GM20431 (cell line): ENCODE results near the gene ZMIZ1.

Experiments used
- in situ Hi-C: fragments of 300-500 bp; cut with MseI, MboI; formaldehyde crosslinking; loops from one replicate; pipeline ENCODE4 v1.15.0; 2020; ENCODE audit warnings: low sequenced_read_pairs; ENCODE audit not compliant: unreplicated experiment

The ZMIZ1 gene

DNA sequence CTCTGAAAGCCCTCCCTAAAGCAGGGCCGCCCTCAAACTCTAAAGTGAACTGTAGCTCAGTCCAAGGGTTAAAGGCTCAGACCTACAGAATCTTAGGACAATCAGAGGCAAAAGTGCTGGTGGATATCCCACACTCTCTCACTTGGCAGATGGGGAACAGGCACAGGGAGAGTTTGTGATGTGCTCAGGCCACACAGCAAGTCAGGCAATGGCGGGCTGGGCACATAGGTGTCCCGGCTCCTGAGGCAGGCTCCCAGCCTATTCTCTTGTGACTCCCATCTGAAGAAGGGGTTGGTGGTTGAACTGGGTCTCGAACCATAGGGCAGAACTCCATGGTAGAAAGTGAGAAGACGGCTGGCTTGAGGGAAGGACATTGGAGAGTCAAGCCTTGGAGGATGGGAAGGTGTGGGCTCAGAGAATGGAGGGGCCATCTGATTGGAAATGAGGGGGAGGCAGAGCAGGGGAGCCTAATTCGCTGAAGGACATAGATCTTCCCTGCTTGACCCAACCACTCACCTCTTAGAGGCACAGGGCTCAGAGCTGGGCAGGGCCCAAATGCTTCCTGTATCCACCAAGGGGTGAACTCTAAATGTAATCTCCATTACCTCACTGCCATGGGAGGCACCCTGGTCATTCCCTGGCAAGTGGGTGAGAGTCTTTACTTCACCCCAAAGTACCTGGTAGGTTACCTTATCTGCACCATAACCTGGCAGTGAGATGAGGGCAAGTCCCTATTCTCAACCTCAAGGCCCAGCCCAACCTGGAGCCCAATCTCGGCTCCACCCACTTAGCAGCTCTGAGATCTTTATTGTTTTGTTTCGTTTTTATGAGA, 4.9 kb upstream of the ZMIZ1 start:
- in situ Hi-C loops: no loop called here

DNA sequence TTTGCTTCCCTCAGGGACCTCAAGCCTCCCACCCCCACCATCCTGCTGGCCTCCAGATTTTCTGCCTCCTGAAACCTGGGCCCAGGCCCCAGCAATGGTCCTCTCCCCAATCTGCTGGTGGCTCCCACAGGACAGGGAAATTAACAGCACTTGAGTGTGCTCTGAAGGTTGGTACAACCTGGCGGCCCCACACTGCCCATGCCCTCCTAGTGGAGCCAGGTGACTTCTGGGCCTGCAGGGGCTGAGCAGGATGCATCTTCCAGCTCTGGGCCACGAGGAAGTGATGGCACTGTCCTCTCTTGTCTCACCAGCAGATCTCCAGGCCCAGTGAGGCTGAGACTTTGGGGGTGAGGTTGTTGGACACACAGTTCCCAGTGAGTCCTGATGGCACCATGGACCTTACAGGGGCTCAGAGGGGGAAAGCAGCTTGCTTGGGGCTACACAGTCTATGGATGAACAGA, 3.6 kb upstream of the ZMIZ1 start:
- in situ Hi-C loops: no loop called here

DNA sequence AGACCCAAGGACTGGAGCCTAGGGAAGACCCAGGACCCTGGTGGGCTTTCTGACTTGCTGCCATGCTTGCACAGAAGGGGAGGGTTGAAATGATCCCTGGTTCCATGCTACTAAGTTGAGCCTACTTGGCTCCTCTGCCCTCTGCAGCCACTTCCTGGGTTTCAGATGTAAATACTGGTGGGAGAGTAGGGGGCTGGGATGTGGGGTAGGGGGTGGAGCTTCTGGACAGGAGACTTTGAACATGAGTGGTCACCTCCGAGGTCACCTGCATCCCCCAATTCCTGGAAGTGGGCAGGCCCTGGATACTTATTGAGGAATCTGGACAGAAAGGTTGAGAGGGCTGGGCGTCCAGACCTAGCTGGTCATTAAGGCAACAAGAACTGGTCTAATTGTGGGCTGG, 2.9 kb upstream of the ZMIZ1 start:
- in situ Hi-C loops: no loop called here

DNA sequence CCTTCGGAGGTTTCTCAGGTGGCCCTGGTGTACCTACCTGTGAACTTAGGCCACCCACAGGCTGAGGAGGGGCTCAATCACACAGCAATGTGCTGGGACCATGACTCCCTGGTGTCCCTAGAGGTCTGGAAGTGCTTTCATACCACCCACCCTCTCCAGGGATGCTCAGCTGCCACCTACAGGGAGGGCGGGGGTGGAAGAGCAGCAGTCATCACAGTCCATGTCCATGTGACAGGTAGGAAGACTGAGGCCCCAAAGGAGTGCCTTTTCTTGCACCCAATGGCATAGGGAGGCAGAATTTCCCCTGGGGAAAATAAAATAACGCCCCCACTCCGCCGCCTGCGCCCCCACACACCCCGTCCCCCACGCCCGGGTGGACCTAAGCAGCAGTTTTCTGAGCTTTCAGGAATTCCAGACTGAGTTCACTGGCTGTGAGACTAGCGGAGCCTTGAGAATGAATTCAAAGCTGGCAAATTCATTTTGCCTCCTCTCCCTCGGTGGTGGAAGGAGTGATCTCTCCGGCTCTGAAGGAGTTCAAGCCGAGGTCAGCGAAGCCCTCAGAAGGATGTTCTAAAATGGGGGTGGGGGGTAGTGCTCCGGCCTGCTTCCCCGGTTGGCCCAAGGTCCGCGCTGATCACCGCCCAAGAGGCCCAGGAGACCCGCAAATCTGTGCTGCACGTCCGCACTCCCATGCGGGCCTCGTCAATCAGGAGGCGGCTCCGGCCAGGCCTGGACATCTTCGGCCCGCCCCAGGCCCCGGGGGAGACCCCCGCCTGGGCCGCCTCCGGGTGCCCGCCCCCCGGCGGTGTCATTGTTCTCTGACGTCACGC, 2.1 kb upstream of the ZMIZ1 start:
- in situ Hi-C loops: no loop called here

DNA sequence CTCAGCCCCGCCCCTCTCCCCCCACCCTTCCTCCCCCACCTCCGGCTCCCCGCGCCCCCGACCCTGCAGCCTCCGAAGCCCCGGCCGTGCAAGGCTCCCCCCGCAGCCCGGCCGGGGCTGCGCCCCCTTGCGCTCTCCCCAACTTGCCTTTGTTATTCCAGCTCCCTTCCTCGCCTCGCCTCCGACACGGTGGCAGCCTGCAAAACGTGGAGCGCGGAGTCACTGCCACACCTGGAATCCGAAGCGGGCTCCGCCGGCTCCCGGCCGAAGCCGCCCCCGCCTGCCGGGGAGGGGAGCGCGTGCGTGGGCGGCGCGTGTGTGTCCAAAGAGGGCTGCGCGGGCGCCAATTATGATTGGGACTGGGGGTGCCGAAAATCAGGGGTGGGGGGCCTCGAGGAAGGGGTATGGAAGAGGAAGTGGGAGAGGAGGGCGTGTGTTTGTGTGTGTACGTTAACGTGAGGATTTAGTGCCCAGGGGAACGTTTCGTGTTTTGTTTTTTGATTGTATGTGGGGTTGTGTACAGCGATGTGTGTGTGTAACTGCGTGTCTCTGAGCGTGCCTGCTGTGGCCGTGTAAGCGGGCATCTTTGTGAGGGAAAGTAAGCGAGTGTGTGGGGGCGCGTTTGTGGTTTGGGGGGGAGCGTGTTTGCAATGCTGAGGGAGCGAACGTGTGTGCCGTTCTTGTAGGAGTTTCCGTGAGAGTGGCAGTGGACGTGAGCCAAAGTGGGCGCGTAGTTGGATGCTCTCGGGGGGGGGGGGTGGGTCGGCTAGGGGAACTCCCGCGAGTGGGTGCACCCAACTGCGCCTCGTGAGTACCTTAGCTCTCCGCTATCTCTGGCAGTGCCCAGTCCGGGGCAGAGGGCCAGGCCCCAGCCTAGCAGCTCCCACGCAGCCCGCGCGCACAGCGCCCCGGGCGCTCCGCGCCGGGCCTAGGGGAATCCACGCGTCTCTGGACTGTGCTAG, 1.2 kb upstream of the ZMIZ1 start:
- in situ Hi-C loops: no loop called here

DNA sequence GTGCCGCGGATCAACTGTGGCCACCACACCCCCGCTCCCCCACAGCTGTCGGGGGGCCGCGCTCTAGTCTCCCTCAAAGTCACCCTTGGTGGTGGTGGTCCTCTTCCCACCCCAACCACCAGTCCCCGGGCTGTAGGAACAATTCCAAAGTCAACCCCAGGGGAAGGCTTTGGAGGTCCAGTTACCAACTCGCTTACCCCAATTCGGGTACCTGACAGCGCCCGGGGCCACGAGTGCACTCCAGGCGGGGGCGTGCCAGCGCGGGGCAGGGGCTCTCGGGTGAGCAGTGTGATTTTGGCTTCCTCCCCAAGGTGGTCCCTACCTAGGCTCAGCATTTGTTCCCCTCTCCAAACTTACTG, 584 bp upstream of the ZMIZ1 start:
- in situ Hi-C loops: no loop called here

DNA sequence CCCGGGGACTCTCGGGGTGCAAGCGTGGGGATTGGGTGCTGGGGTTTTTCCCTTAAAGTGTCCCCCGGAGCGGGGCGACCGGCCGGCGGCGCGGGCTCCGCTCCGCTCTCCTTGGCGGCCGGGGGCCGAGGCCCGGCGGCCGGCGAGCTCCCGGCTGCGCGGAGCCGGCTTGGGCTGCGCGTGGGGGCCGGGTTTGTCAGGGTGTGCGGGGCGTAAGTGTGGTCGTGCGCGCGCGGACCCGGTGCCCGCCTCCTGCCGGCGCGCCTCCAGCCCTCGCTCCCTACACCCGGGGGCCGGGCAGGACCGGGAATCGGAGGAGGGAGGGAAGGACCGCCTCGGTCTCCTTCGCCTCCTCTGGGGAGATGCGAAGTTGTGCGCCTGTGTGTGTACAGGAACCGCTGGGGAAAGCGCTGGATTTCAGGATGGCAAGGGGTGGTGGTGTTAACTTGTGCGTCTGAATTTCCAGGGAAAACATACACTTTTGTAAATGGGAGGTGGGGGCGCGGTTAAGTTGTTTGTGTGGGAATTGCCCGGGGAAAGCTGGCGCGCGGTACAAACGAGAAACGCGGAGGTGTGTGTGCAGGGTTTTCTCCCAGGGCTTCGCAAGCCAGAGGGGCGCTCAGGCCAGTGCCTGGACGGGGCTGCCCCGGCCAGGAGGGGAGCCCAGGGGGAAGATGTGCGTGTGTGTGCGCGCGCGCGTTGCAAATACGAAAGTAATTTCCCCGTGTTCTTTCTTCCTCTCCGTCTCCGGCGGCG, 737 bp downstream of the ZMIZ1 start:
- in situ Hi-C loops: no loop called here

DNA sequence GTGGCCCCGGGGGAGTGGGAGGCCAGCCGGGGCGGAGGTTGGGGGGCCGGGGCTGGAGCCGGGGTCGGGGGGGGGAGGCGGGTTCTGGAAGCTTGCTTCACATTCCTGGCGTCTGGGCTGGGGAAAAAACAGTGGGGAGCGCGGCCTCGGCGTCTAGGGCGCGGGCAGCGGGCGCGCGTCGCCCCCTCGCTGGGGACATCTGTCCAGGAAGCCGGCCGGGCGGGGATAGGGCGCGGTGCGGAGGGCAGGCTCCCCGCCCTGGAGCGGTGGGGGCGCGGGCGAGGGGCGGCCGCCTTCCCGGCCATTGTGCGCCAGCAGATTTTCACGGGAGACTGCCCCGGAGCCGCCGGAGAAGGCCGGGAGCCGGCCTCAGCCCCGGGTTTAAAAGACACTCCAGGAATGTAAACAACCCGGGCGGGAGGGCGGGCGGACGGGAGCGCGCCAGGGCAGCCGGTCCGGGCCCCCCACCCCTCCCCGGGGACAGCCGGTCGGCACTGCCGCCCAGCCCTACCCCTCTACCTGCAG, 1.4 kb downstream of the ZMIZ1 start:
- in situ Hi-C loops: no loop called here

DNA sequence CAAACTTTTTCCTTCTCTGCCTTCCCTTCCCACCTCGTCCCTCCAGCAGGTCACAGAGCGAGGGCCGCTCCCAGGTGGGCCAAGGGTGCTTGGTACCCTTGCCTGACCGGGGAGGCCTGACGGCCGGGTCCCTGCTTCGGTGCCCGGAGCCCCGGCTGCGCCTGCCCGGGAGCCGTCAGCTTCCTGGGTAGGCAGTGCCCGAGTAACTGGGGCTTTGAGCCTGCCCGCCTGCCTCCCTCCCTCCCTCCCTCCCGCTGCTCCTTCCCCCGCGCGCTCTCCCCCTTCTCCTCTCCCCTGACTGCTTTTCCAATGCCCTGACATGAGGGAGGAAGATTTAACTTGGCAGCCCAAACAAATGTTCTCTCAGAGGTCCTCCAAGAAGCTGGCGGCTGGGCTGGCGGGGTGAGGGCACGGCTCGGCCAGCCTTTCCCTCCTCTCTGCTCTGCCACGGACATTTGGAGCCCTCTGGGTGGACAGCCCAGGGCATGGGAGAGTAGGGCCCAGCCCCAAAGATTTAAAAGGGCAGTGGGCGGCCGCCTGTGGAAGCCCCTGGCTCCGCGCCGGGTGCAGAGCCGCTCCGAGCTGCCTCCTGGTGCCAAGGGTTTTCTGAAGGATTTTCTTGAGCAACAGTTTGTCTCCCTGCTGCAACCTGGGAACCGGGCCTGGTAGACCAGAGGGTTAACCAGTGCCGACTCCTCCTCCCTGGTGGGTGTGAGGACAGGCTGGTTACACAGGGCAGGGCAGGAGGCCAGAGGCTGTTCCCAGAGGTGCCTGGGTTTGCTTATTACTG, 2.0 kb downstream of the ZMIZ1 start:
- in situ Hi-C loops: no loop called here

DNA sequence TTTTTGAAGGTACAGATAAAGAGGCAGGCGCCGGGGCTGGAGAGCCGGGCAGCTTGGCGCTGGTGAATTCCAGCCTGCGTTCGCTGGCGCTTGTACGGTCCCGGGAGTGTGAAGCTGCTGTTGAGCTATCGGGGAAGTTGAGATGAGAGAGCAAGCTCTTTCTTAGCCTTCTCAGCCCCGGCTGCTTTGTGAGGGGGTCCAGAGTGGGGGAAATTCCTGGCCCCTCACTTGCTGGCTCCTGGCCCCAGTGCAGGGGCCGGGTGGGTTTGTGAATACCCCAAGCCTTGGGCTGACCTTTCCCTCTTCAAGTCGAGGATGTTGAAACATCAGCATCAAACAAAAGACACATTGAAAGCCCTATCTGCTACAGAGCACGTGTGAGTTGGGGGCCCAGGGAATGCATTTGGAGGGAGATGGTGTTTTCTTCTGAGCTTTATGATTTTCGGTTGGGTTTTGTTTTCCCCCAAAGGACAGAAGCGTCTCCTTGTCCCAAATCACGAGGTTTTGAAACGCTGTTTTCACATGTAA, 2.7 kb downstream of the ZMIZ1 start:
- in situ Hi-C loops: no loop called here

DNA sequence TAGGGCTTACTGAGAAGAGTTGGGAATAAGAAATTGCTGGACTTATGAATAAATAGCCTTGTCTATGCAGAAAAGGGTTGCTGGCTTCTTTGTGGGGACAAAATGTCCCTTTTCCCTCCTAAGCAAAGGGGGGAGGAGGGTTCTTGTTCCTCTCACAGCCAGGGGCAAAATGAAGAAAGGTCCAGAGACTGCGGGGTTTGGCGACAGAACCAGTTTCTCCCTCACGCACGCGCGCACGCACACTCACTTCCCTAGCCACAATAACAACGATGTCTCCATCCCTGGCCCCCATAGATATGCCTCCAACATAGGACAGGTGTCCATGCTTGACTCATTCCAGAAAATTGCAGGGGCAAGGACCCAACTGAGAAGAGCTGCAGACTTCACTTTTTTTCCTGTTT, 3.3 kb downstream of the ZMIZ1 start:
- in situ Hi-C loops: no loop called here

DNA sequence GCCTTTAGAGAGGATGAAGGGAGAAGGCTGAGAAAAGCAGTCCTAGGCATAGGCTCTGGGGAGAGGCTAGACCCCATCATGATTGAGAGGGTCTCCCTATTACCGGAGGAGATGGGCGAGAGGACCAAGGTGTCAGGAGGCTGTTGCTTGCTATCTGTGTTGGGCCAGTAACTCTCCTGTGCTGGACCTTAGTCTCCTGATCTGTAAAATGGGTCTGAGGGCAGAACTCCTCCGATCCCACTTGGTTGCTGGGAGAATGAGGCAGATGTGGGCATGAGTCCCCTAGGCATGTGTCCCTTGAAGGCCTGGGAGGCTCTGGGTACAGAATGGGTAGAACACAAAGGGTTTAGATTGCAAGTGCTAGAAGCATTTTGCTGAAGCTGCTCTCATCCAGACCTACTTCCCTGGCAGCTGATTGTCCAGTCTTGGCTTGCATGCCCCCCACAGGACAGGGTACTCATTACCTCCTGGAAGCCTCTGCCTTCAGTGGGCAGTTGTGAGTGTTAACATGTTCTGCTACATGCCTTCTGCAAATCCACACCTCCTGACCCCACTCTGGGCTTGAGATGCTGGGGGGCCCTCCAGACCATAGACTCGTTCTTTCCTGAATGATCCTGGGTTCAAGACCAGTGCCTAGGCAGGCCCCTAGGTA, 4.4 kb downstream of the ZMIZ1 start:
- in situ Hi-C loops: no loop called here

DNA sequence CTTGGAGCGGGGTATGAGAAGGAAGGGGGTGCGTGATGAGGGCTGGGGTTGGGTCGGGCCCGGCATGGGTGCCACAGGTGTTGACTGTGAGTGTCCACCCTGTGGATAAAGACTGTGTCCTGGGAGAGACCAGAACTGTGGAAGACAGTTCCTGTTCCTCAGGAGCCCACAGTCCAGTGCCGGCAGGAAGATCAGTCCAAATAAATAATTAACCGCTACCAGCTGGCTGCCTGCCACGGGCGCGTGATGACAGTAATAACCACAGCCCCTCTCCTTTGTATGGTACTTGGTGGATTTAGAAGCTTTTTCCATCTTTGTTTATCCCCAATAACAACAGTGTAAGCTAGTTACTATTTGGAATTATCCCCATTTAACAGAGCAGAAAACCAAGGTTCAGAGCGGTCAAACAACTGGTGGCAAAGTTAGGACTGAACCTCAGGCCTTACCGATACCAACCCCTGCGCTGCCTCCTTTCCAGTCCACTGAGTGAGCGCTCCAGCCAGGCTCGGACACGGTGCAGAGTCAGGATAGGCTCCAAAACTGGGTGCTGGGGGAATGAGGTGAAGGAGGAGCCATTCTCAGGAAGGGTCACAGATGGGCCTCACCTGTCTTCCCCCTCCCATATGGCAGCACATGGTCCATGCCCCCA, 5.1 kb downstream of the ZMIZ1 start:
- in situ Hi-C loops: no loop called here

DNA sequence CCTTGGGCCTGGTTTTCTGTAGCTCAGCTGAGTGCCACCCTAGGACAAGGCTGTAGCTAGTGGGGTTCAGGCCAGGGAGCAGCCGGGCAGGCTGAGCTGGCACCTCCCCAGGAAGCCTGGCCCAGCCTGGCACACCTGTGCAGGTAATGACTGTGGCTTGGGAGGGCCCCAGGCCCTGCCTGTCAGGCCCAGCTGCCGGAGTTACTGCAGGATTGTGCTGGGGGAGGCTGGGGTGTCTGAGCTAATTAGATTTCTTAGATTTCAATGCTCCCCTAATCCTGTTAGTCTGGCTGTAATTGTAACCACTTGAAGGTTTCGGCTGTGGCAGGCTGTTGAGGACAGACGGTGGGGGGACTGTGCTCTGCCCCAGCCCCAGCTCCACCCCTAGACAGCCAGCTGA, 6.0 kb downstream of the ZMIZ1 start:
- in situ Hi-C loops: no loop called here

DNA sequence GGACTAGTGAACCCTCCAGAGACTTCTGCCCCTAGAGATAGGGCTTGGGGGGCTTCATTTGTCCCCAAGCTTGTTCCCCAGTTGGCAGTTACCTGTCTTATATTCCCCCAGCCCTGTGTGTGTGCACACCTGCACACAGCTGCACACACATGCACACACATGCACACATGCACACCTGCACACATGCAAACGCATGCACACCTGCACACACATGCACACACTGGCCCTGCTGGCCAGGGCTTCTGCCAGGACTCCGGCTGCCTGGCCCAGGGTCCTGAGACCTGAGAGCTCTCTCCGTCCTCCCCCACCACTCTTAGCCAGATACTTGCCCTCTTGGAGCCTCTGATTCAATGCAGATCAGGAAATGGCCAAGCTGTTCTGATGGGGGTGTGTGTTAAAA, 6.7 kb downstream of the ZMIZ1 start:
- in situ Hi-C loops: no loop called here

DNA sequence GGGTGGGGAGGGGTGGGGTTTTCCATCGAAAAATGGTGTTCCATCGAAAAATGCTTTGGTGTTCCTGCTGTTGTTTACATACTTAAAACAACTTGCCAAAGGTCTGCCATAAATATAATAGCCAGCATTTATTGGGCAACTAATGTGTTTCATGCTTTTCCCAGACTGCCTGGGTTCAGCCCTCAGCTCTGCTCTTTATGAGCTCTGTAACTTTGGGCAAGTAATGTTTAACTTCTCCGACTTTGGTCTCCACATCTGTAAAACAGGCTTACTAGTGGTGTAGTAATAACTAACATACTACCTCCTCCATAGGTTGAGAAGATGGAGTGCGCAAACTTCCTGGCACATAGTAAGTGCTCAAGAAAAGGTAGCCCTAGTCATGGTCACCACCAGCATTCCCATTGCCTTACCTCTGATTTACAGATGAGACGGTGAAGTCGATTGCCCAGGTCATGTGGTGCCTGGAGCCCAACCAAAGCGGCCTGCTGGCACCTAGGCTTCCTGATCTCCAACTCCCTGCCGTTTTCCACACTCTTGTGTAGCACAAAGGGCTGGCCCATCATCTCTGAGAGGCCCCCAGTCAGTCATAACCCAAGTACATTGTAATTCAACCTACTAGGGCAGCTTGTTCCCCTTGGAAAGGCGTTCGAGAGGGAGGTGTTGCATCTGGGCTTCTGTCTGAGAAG, 8.9 kb downstream of the ZMIZ1 start:
- in situ Hi-C loops: no loop called here
